Erythroblast (primary cell): ENCODE measurements around the gene EFNA3.

Source experiments
- GATA1 ChIP-seq: IDR thresholded peaks from 2 replicates; pipeline ENCODE4 v1.6.1; 2011; ENCODE audit warnings: low read depth, mild to moderate bottlenecking, control low read depth, low read length, moderate library complexity
- POLR2A ChIP-seq: IDR thresholded peaks from 2 replicates; pipeline ENCODE4 v1.6.1; 2011; ENCODE audit warnings: mild to moderate bottlenecking, low read length

DNA sequence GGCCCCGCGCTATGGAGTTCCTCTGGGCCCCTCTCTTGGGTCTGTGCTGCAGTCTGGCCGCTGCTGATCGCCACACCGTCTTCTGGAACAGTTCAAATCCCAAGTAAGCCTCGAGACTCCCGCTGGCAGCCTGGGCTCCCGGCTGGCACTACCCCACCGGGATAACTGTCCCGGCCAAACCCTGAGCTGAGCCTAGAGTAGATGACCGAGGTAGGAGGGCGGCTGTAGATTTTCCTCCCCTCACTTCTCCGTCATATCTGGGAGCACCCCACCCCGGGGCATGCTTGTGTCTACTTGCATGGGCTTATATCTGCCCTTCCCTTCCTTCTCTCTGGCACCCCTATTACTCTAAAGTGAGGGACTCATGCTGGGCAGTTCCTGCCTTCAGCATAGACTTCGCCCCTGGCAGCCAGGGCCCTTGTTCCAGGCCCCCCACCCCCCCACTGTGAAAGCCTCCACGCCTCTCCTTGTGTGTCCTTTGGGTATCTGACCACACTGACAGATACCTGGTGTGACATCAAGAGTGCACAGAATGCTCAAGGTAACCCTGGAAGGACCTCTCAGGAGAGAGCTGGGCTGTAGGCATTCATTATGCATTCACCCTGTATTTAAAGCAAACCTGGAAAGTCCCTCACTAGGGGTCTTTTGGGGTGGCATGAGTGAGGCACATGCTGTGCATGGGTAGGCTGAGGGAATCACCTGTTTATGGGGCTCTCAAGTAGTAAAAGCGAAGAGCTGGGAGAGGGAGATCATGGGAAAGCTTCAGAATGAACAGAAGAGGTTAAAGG, 49.5 kb downstream of the EFNA3 start:
- TF ChIP-seq POLR2A (no peak), GATA1 (no peak)
